ENCODE measurements around the gene C10orf143. TPM values are rescaled to one million over a fixed set of nuclear protein-coding genes. Genes with fewer than 3 reads are reported as not detected.

C10orf143 gene
- total and polyA plus RNA-seq, 2 of the 4 experiments (the other 2 are of a cell fraction): 0.36 to 0.60 TPM

- no peak overlapping the region for H2BK120ac ChIP-seq (ENCODE audit: low read depth, low read length)
Measured at GRCh38 chr10:130048081-130048480, 62.5 kb downstream of the C10orf143 start.

More at GRCh38 chr10:130048081-130048480, 62.5 kb downstream of the C10orf143 start:
- H2AK9ac ChIP-seq (replicated peaks; ENCODE audit: low read depth, low read length, poor library complexity): no peak overlapping the region
- no peak overlapping the region for H4K8ac ChIP-seq (ENCODE audit: low read depth in 2 of 2, low read length in 2 of 2)
- no peak overlapping the region for H3K9ac ChIP-seq (ENCODE audit: low read depth, low read length)
- H4K91ac ChIP-seq (ENCODE audit: insufficient read depth, low read depth, low read length): no peak overlapping the region
- no peaks in the 10 kb centered on the region for H4K20me1 ChIP-seq (ENCODE audit: insufficient read depth, low read length)
- no peak overlapping the region for H3K4ac ChIP-seq (ENCODE audit: low read depth, low read length)
- H3K9me1 ChIP-seq (ENCODE audit: insufficient read depth, low read length): no peaks in the 10 kb centered on the region
- no peak overlapping the region for H3K4me3 ChIP-seq (ENCODE audit: insufficient read depth, low read depth, low read length)
- ATAC-seq (ENCODE audit: low read depth) (no peak), DNase-seq (no peak)
- no peak overlapping the region for H4K5ac ChIP-seq (ENCODE audit: low read depth, low read length)
- no peak for TF ChIP-seq MXI1 (IDR thresholded peaks at IDR 0.05; ENCODE audit: borderline replicate concordance, low read depth, low read length)
- no peak for TF ChIP-seq CHD1 (IDR thresholded peaks at IDR 0.05; ENCODE audit: low read depth, low read length)
- TF ChIP-seq SMC3 (IDR thresholded peaks at IDR 0.05; ENCODE audit: low read depth, low read length): no peak
- TF ChIP-seq RFX5 (IDR thresholded peaks at IDR 0.05; ENCODE audit: low read depth, low read length): no peak
- TF ChIP-seq ELK1 (IDR thresholded peaks at IDR 0.05; ENCODE audit: borderline replicate concordance, low read depth, low read length): no peak
- TF ChIP-seq POLR2A (IDR thresholded peaks at IDR 0.05; ENCODE audit: low read depth, low read length): no peak
- TF ChIP-seq NFE2L2 (IDR thresholded peaks at IDR 0.05; ENCODE audit: low read depth, low read length): no peak
- TF ChIP-seq USF2 (IDR thresholded peaks at IDR 0.05; ENCODE audit: low read depth, low read length): no peak
- no peak for TF ChIP-seq RAD21 (IDR thresholded peaks at IDR 0.05; ENCODE audit: low read length)
- TF ChIP-seq BHLHE40 (IDR thresholded peaks at IDR 0.05; ENCODE audit: low read depth, low read length): no peak
- H3K27ac ChIP-seq (ENCODE audit: insufficient read depth, low read length): no peak overlapping the region
- H3K4me1 ChIP-seq (ENCODE audit: control insufficient read depth, insufficient read depth, low read length): no peaks in the 10 kb centered on the region
- POLR2A ChIA-PET (ENCODE audit: unreplicated experiment): no interaction called here
- no peak overlapping the region for H3K14ac ChIP-seq (replicated peaks; ENCODE audit: low read depth, low read length)
- CTCF ChIA-PET: no interaction called here
- H2BK5ac ChIP-seq (ENCODE audit: low read depth, low read length, poor library complexity, severe bottlenecking): no peak overlapping the region
- in situ Hi-C loops (cut with MboI; ENCODE audit: low sequenced_read_pairs): no loop called here
- dilution Hi-C loops (cut with HindIII; ENCODE audit: low sequenced_read_pairs, unreplicated experiment): no loop called here
- H3K4me2 ChIP-seq (ENCODE audit: low read depth, low read length): no peak overlapping the region
- H3K27me3 ChIP-seq (ENCODE audit: control insufficient read depth, insufficient read depth, low read length): no peaks in the 10 kb centered on the region
- intact Hi-C loops (cut with micrococcal nuclease): no loop called here
- H3K9me3 ChIP-seq (ENCODE audit: control insufficient read depth, insufficient read depth, low read length): peaks cover 13% of the 10 kb centered on the region
- H3K18ac ChIP-seq (ENCODE audit: low read depth, low read length): no peak overlapping the region
- no peak overlapping the region for H2BK20ac ChIP-seq (ENCODE audit: low read depth, low read length)
- H2AK5ac ChIP-seq (ENCODE audit: low read depth, low read length): no peak overlapping the region
- no TSS peak for BruUV-seq (replicated peaks)
- no peak overlapping the region for H2AFZ ChIP-seq (replicated peaks; ENCODE audit: low read length, poor library complexity)
- no peak overlapping the region for H3K23ac ChIP-seq (ENCODE audit: low read depth, low read length)
- H3K36me3 ChIP-seq (ENCODE audit: control insufficient read depth, insufficient read depth, low read length): no peaks in the 10 kb centered on the region
- H3K79me1 ChIP-seq (ENCODE audit: low read depth in 1 of 2, low read length in 2 of 2): no peaks in the 10 kb centered on the region
- no CpG with 5 or more reads among the region's 3 CpGs for WGBS, 2 experiments (ENCODE audit: extremely low coverage in 2 of 2, insufficient read length in 1 of 2)
- H3K56ac ChIP-seq (ENCODE audit: extremely low read depth, insufficient read depth, low read length): no peak overlapping the region
- no peak overlapping the region for H2BK15ac ChIP-seq (ENCODE audit: low read depth, low read length)
